Mesendoderm (in vitro differentiated cells): Measurements from ENCODE around the gene KIAA0513.
A peak's percentile ranks its signal among the peaks of the same experiment; 100 is the strongest.

Experiments
- DNase-seq: peaks from one replicate; pipeline ENCODE4 v3.0.0; 2013
- H2AK5ac ChIP-seq: 2 replicates; pipeline ENCODE4 v1.6.1; 2013; ENCODE audit warnings: low read length, inconsistent platforms
- H2BK120ac ChIP-seq: 2 replicates; pipeline ENCODE4 v1.6.1; 2013; ENCODE audit warnings: low read depth, mild to moderate bottlenecking, low read length, moderate library complexity, mixed read lengths
- H2BK15ac ChIP-seq: replicated peaks from 2 replicates; pipeline ENCODE4 v1.6.1; 2013; ENCODE audit warnings: low read depth, mild to moderate bottlenecking, moderate library complexity
- H2BK5ac ChIP-seq: 2 replicates; pipeline ENCODE4 v1.6.1; 2013; ENCODE audit warnings: low read length, inconsistent platforms
- H3K18ac ChIP-seq: 2 replicates; pipeline ENCODE4 v1.6.1; 2013; ENCODE audit warnings: mild to moderate bottlenecking, low read length, mixed read lengths
- H3K23ac ChIP-seq: one replicate; pipeline ENCODE4 v1.6.1; 2013; ENCODE audit warnings: low read length
- H3K27ac ChIP-seq: 2 replicates; pipeline ENCODE4 v1.5.1; 2013; ENCODE audit warnings: low read depth, mild to moderate bottlenecking, inconsistent platforms, low read length, moderate library complexity
- H3K27me3 ChIP-seq: 2 replicates; pipeline ENCODE4 v1.6.1; 2013; ENCODE audit warnings: low read length, control low read depth, mild to moderate bottlenecking, inconsistent platforms; ENCODE audit not compliant: insufficient read depth, poor library complexity
- H3K36me3 ChIP-seq: 2 replicates; pipeline ENCODE4 v1.6.1; 2013; ENCODE audit warnings: low read length, inconsistent platforms; ENCODE audit not compliant: control insufficient read depth, insufficient read depth
- H3K4ac ChIP-seq: one replicate; pipeline ENCODE4 v1.6.1; 2013; ENCODE audit warnings: low read depth, mild to moderate bottlenecking, low read length, moderate library complexity
- H3K4me1 ChIP-seq: 2 replicates; pipeline ENCODE4 v1.6.1; 2013; ENCODE audit warnings: low read depth, low read length, inconsistent platforms; ENCODE audit not compliant: control insufficient read depth
- H3K4me2 ChIP-seq: 2 replicates; pipeline ENCODE4 v1.6.1; 2013; ENCODE audit warnings: low read length
- H3K4me3 ChIP-seq: 2 replicates; pipeline ENCODE4 v1.5.1; 2013; ENCODE audit warnings: mild to moderate bottlenecking, low read length
- H3K56ac ChIP-seq: one replicate; pipeline ENCODE4 v1.6.1; 2013; ENCODE audit warnings: low read length
- H3K79me1 ChIP-seq: 2 replicates; pipeline ENCODE4 v1.6.1; 2013; ENCODE audit warnings: low read length, inconsistent platforms
- H3K79me2 ChIP-seq: 2 replicates; pipeline ENCODE4 v1.6.1; 2013; ENCODE audit warnings: mild to moderate bottlenecking, low read length; ENCODE audit not compliant: control insufficient read depth, insufficient read depth
- H3K9ac ChIP-seq: 2 replicates; pipeline ENCODE4 v1.6.1; 2013; ENCODE audit warnings: low read length, inconsistent platforms
- H4K5ac ChIP-seq: one replicate; pipeline ENCODE4 v1.6.1; 2013; ENCODE audit warnings: low read length
- H4K8ac ChIP-seq: one replicate; pipeline ENCODE4 v1.6.1; 2013; ENCODE audit warnings: low read depth, mild to moderate bottlenecking, control low read depth, low read length, moderate library complexity
- WGBS: extraction: QIAGEN DNeasy Blood & Tissue Kit; methylation state at CpG from one replicate; pipeline ENCODE4 v1.1.7; 2013; ENCODE audit warnings: low lambda C conversion rate, missing lambda C conversion rate; ENCODE audit not compliant: insufficient coverage; ENCODE audit errors: extremely low coverage; 5-methylcytosine and 5-hydroxymethylcytosine counted together

Gene KIAA0513

GRCh38 chr16:85002608-85003007 lies 25.0 kb upstream of the KIAA0513 start:
- Histone ChIP-seq H3K4me1 (peaks cover 12% of the 10 kb centered on the region), H3K56ac (peak overlapping the region; percentile 22), H3K9ac (no peak overlapping the region), H3K36me3 (no peaks in the 10 kb centered on the region), H3K4ac (no peak overlapping the region), H2AK5ac (no peak overlapping the region), H4K8ac (no peak overlapping the region), H2BK15ac (no peak overlapping the region), H2BK5ac (no peak overlapping the region), H2BK120ac (no peak overlapping the region), H3K79me1 (peaks cover 30% of the 10 kb centered on the region), H3K4me2 (no peak overlapping the region), H3K79me2 (peaks cover 40% of the 10 kb centered on the region), H4K5ac (no peak overlapping the region), H3K18ac (no peak overlapping the region), H3K4me3 (no peak overlapping the region), H3K27ac (no peak overlapping the region), H3K27me3 (no peaks in the 10 kb centered on the region), H3K23ac (peak overlapping the region; percentile 57)
- DNase-seq, result no peak
- WGBS, result 100% methylated on average over 4 of the region's 12 CpGs

GRCh38 chr16:85003076-85003475 lies 24.5 kb upstream of the KIAA0513 start:
- Histone ChIP-seq H2AK5ac (no peak overlapping the region), H3K27ac (no peak overlapping the region), H3K4ac (no peak overlapping the region), H4K8ac (no peak overlapping the region), H2BK120ac (no peak overlapping the region), H3K79me2 (peaks cover 42% of the 10 kb centered on the region), H4K5ac (no peak overlapping the region), H3K9ac (no peak overlapping the region), H3K79me1 (peaks cover 31% of the 10 kb centered on the region), H2BK5ac (no peak overlapping the region), H3K36me3 (no peaks in the 10 kb centered on the region), H3K4me2 (no peak overlapping the region), H3K23ac (peak overlapping the region; percentile 57), H3K27me3 (no peaks in the 10 kb centered on the region), H3K4me3 (no peak overlapping the region), H3K4me1 (peaks cover 12% of the 10 kb centered on the region), H3K18ac (no peak overlapping the region), H3K56ac (peak overlapping the region; percentile 71), H2BK15ac (no peak overlapping the region)
- DNase-seq, result peak; percentile 14
- no CpG with 5 or more reads among the region's 13 CpGs for WGBS

- H2BK15ac ChIP-seq, result no peak overlapping the region
- H2BK120ac ChIP-seq, result no peak overlapping the region
- no peak overlapping the region for H3K4me2 ChIP-seq
- no peak overlapping the region for H3K4me3 ChIP-seq
- H3K18ac ChIP-seq, result no peak overlapping the region
- peaks cover 34% of the 10 kb centered on the region for H3K79me1 ChIP-seq
- H3K36me3 ChIP-seq, result no peaks in the 10 kb centered on the region
- H4K5ac ChIP-seq, result no peak overlapping the region
- H3K79me2 ChIP-seq, result peaks cover 47% of the 10 kb centered on the region
- H3K23ac ChIP-seq, result no peak overlapping the region
- no peak for DNase-seq
- H3K56ac ChIP-seq, result peak overlapping the region; percentile 49
- H3K9ac ChIP-seq, result no peak overlapping the region
- H2AK5ac ChIP-seq, result no peak overlapping the region
- no peak overlapping the region for H4K8ac ChIP-seq
- no peaks in the 10 kb centered on the region for H3K27me3 ChIP-seq
- H2BK5ac ChIP-seq, result no peak overlapping the region
- peaks cover 12% of the 10 kb centered on the region for H3K4me1 ChIP-seq
- no peak overlapping the region for H3K4ac ChIP-seq
- H3K27ac ChIP-seq, result no peak overlapping the region
- WGBS, result no CpG with 5 or more reads among the region's 16 CpGs
These were observed 23.6 kb upstream of the KIAA0513 start for GRCh38 chr16:85003725-85004586.

GRCh38 chr16:85004587-85005205 lies 22.9 kb upstream of the KIAA0513 start:
- peak overlapping the region; percentile 20 for H3K56ac ChIP-seq
- H2BK5ac ChIP-seq, result no peak overlapping the region
- peaks cover 12% of the 10 kb centered on the region for H3K4me1 ChIP-seq
- no peak overlapping the region for H2BK15ac ChIP-seq
- DNase-seq, result peak; percentile 75
- no peaks in the 10 kb centered on the region for H3K36me3 ChIP-seq
- no peak overlapping the region for H3K4me3 ChIP-seq
- H3K79me2 ChIP-seq, result peaks cover 47% of the 10 kb centered on the region
- no peak overlapping the region for H3K9ac ChIP-seq
- H3K4ac ChIP-seq, result no peak overlapping the region
- H3K27ac ChIP-seq, result no peak overlapping the region
- H3K23ac ChIP-seq, result no peak overlapping the region
- no peak overlapping the region for H4K8ac ChIP-seq
- H3K18ac ChIP-seq, result no peak overlapping the region
- H3K79me1 ChIP-seq, result peaks cover 35% of the 10 kb centered on the region
- no peak overlapping the region for H2AK5ac ChIP-seq
- H2BK120ac ChIP-seq, result no peak overlapping the region
- H3K27me3 ChIP-seq, result no peaks in the 10 kb centered on the region
- no peak overlapping the region for H4K5ac ChIP-seq
- no peak overlapping the region for H3K4me2 ChIP-seq
- no CpG with 5 or more reads among the region's 10 CpGs for WGBS

GRCh38 chr16:85005285-85006069 lies 22.1 kb upstream of the KIAA0513 start:
- no peak overlapping the region for H3K23ac ChIP-seq
- no peak overlapping the region for H3K18ac ChIP-seq
- no CpG with 5 or more reads among the region's 11 CpGs for WGBS
- DNase-seq, result peak; percentile 67
- H2AK5ac ChIP-seq, result no peak overlapping the region
- H3K27me3 ChIP-seq, result no peaks in the 10 kb centered on the region
- no peak overlapping the region for H3K56ac ChIP-seq
- no peak overlapping the region for H3K4ac ChIP-seq
- no peak overlapping the region for H2BK15ac ChIP-seq
- no peaks in the 10 kb centered on the region for H3K36me3 ChIP-seq
- H3K79me2 ChIP-seq, result peaks cover 53% of the 10 kb centered on the region
- H3K4me2 ChIP-seq, result no peak overlapping the region
- no peak overlapping the region for H2BK5ac ChIP-seq
- H3K9ac ChIP-seq, result no peak overlapping the region
- no peak overlapping the region for H3K4me3 ChIP-seq
- peaks cover 34% of the 10 kb centered on the region for H3K79me1 ChIP-seq
- H4K5ac ChIP-seq, result no peak overlapping the region
- peaks cover 13% of the 10 kb centered on the region for H3K4me1 ChIP-seq
- no peak overlapping the region for H3K27ac ChIP-seq
- no peak overlapping the region for H4K8ac ChIP-seq
- H2BK120ac ChIP-seq, result no peak overlapping the region
